DMS79 (cell line): Measurements from ENCODE around the gene CNTNAP2.
"Not testable (repeated sequence)": the region's sequence is repeated elsewhere in the genome, so short reads cannot be mapped to it uniquely, and the experiment has no call there.

Source experiments
- DNase-seq: peaks from one replicate; lab custom pipeline; 2025; lab: John Stamatoyannopoulos, UW

Gene CNTNAP2

GRCh38 chr7:146146831-146147486 lies 30.4 kb downstream of the CNTNAP2 start:
- no peak for DNase-seq

DNA sequence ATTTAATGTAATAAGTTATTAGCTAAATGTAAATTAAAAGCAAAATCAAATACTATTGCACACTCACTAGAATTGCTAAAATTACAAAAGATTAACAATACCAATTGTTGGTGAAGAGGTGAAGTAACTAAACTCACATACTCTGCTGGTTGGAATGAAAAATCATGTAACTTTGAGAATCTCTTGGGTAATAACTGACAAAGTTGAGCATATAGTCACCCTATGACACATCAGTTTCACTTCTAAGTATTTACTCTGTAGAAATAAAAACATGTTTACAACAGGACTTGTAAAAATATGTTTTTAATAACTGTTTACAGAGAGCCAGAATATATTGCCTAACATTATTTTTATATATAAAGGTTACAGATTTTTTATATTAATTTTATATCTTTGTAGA lies 33.6 kb downstream of the CNTNAP2 start:
- no peak for DNase-seq

GRCh38 chr7:146172112-146172511 lies 55.5 kb downstream of the CNTNAP2 start:
- no peak for DNase-seq

DNA sequence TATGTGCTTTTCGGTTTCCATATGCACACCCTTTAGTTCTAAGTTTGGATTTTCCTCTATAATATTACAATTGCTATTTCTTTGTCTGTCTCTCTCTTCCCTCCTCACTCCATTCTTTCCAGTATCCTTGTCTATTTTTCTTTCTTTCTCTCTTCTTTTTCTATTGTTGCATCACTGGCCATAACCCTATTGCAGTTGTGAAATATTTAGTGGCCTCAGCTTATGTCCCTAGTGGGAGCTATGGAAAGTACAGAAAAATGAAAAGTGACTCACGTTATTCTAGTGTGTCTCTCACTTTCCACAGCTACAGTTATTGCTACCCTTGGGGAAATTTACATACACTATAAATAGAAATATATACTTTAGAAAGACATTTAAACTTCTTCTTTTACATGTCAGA lies 59.1 kb downstream of the CNTNAP2 start:
- no peak for DNase-seq

DNA sequence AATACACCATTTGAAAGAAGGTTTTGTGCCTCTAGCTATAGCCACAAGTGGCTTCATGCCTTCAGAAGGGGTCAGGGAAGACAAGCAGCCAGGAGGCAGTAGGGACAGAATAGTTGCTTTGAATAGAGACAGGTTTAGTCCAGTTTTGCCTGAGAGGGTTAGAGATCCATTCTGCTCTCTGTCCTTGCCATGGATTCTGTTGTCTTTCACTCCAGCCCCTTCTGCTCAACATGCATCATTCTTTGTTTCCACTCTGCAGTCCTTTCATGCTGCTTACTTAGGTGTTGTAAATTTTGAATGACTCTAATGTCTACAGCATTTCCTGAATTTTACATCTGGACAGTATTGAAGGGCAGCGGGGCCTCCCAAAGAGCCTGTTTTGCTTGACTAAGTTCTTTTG lies 60.3 kb downstream of the CNTNAP2 start:
- no peak for DNase-seq

GRCh38 chr7:146177301-146177700 lies 60.7 kb downstream of the CNTNAP2 start:
- no peak for DNase-seq

- no peak for DNase-seq
Observed at GRCh38 chr7:146185844-146186243, 69.2 kb downstream of the CNTNAP2 start.

- DNase-seq = not testable (repeated sequence)
Observed at GRCh38 chr7:146191428-146191827, 74.8 kb downstream of the CNTNAP2 start.

DNA sequence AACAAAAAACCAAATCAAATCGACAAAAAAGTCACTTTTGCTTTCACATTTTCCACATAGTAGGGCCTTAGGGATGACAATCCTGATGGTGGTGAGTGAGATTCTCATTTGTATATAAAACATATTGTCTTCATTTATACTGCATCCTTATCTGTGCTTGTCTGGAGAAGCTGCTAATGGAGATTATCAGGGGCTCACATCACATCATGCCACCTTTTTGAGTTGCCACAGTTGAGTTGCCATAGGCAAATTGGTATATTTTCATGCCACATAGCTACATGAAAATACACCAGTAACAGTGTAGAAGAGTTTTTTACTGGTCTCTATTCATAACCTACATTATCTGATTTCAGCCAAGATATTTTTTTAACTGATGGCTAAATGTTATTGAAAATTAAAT lies 85.3 kb downstream of the CNTNAP2 start:
- no peak for DNase-seq

- DNase-seq = no peak
Observed at GRCh38 chr7:146206270-146206669, 89.7 kb downstream of the CNTNAP2 start.

DNA sequence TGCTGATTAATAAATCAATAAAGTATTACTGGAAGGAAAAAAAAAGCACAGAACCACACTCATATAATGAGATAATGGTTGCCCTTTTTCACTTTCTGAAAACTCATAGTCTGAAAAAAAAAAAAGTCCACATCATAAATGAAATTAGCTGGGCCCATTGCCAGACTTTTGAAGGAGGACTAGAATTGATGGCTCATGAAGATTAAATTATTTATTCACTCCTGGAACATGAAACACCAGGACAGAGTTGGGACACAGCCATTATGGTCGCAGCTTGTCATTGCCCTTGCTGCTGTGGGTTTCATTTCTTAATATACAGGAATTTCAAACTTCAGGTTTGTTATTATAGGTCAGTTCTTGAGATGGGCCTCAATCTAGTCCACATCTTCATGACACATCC lies 91.9 kb downstream of the CNTNAP2 start:
- peak; percentile 3 for DNase-seq

DNA sequence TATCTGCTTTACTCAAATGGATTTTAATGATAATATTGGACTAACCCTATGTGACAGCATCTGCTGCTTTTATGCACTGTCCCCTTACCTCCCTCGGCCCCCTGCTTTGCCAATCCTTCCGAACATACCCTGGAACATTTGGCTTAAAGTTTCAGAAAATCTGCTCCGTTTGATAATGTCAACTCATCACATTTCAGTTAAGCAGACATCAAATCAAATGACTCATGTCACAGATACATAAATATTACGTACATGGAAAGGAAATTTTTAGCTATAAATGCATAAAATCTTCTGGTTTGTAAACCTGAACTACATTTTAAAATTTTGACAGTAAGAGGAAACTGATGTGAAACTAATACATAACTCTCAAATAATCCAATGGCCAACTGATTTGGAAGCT lies 98.2 kb downstream of the CNTNAP2 start:
- no peak for DNase-seq

DNA sequence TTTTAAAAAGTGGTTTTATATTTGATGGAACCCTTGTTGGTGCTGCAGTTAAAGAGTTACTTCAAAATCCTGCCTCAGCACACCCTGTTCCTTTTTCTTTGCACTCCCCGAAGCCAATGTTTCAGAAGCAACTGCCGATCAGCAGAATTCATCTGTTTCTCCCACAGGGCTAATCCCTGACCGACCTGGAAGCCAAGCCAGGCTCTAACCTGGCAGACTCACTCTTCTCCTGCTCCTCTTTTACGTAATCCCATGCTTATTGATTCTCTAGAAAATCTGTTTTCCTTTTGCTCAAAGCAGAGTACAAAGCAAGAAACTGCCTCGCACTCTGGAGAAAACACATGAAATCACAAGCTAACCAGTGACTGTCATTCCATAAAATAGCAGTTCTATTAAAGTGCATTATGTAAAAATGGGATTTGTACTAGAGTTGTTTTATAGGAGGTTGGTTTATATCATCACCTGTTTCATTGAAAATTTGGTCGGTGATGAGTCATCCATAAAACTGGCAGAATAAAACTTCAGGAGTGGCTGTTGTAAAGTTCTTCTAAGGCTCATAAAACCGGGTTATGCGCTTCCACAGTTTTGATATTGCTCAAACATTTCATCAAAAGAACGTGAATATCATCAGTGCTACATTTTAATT lies 99.9 kb downstream of the CNTNAP2 start:
- DNase-seq = no peak

- no peak for DNase-seq
Observed at GRCh38 chr7:146223851-146224250, 107.2 kb downstream of the CNTNAP2 start.

DNA sequence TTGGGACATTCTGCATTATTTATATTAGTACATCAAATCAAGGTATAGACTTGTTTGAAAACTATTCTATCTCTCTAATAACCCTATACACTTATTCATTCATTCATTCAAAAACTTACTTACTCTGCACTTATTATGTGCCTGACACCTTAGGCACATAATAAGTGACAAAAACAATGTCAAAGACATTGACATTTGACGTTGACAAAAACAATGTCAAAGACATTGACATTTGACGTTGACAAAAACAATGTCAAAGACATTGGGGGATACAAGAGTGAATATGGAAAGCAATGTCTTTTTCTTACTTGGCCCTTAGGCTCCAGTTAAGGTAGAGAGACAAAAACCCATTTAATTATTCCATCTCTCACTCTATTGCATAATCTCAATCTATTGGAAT lies 116.0 kb downstream of the CNTNAP2 start:
- no peak for DNase-seq

DNA sequence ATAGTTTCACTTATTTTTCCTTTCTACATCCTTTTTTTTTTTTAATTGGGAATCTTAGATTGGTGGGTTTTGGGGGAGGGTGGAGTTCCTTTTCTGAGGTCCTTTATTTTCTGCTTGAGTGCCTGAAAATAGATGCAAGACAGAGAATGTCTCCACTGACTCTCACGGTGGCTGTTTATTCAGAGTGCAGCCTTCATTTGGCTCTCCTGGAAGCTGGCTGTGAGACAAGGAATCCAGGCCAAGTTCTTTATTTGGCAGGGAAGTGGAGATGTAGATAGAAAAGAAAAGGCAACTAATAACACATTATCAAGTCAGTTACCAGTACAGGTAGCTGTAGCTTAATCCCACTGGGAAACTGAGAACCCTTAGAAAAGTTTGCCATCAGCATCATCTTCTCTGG lies 118.6 kb downstream of the CNTNAP2 start:
- DNase-seq = no peak

GRCh38 chr7:146242661-146243060 lies 126.1 kb downstream of the CNTNAP2 start:
- DNase-seq = no peak

- not testable (repeated sequence) for DNase-seq
Observed at GRCh38 chr7:146247991-146248390, 131.4 kb downstream of the CNTNAP2 start.

DNA sequence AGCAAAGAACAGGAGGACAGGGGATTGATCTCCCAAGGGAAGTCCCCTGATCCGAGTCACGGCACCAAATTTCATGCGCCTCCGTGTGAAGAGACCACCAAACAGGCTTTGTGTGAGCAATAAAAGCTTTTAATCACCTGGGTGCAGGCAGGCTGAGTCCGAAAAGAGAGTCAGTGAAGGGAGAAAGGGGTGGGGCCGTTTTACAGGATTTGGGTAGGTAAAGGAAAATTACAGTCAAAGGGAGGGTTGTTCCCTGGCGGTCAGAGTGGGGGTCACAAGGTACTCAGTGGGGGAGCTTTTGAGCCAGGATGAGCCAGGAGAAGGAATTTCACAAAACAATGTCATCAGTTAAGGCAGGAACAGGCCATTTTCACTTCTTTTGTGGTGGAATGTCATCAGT lies 132.1 kb downstream of the CNTNAP2 start:
- not testable (repeated sequence) for DNase-seq

DNA sequence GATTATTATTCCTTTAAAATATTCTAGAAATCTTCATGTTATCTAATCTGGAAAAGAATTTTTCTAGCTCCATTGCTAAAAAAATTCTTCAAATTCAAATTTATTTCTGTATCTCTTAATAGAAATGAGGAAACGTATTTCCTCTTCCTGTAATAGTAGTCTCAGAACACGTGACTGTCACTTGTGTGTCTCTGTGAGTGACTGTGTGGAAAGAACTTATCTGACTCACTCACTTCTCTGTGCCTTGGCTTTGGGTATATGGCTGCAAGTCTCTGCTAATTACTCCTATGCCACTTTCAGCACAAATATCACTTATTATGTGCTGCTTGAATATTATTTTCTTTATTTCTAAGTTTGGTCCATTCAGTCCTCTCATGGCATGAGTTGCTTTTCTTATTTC lies 132.7 kb downstream of the CNTNAP2 start:
- DNase-seq = no peak

GRCh38 chr7:146255609-146256008 lies 139.0 kb downstream of the CNTNAP2 start:
- DNase-seq = no peak

- no peak for DNase-seq
Observed at GRCh38 chr7:146262527-146262926, 145.9 kb downstream of the CNTNAP2 start.

- DNase-seq = no peak
Observed at GRCh38 chr7:146276888-146277287, 160.3 kb downstream of the CNTNAP2 start.

GRCh38 chr7:146285418-146285817 lies 168.8 kb downstream of the CNTNAP2 start:
- DNase-seq = no peak
